Testis (tissue), 3 donors: ENCODE measurements around the gene NEDD1. TPM values are rescaled to one million over a fixed set of nuclear protein-coding genes. Genes with fewer than 3 reads are reported as not detected.

Source experiments
- DNase-seq: peaks from one replicate; pipeline ENCODE4 v3.0.0-alpha.2; 2019
- H3K27ac ChIP-seq, 2 donors: fragments of 200-600 bp; sonication (generic); one replicate each; pipeline ENCODE4 v1.5.1; 2019
- H3K27me3 ChIP-seq: fragments of 200-600 bp; sonication (generic); one replicate; pipeline ENCODE4 v1.5.1; 2019
- H3K36me3 ChIP-seq: fragments of 200-600 bp; sonication (generic); one replicate; pipeline ENCODE4 v1.5.1; 2017; ENCODE audit warnings: low read depth; ENCODE audit errors: missing control alignments
- H3K4me1 ChIP-seq: fragments of 200-600 bp; sonication (generic); one replicate; pipeline ENCODE4 v1.5.1; 2019
- H3K4me3 ChIP-seq, 2 donors: fragments of 200-600 bp; sonication (generic); one replicate each; pipeline ENCODE4 v1.5.1; 2017 to 2019
- H3K9me3 ChIP-seq: fragments of 200-600 bp; sonication (generic); one replicate; pipeline ENCODE4 v1.5.1; 2017
- POLR2A ChIP-seq: fragments of 450-650 bp; IDR thresholded peaks from one replicate; pipeline ENCODE4 v1.6.1; 2017; ENCODE audit warnings: antibody characterized with exemption, mild to moderate bottlenecking, moderate library complexity
- WGBS, 2 donors: methylation state at CpG; one replicate each; pipeline ENCODE4 v1.1.5; 2018; 5-methylcytosine and 5-hydroxymethylcytosine counted together
- intact Hi-C: fragments of 100-400 bp; cut with DNase I; formaldehyde crosslinking; loops from one replicate; pipeline ENCODE4 v1.15.1; 2023; ENCODE audit warnings: low total_unique reads
- polyA plus RNA-seq: library from polyadenylated mRNA; stranded (reverse); fragments of 350-450 nt; fragmentation: Illumina TruSeq; extraction: RNeasy Lipid Tissue Mini Kit (QIAGEN cat#74804); gene quantifications from one replicate; pipeline ENCODE4 v1.2.3, GENCODE V29; 2014; ENCODE audit warnings: low read depth, low replicate concordance; ENCODE audit not compliant: insufficient read depth
- total RNA-seq, 2 donors: library from RNA; depleted of rRNA; stranded (reverse); fragments of >200 nt; gene quantifications; one replicate each; pipeline ENCODE4 v1.2.3, GENCODE V29; 2016
- TF ChIP-seq, protein P1 (sequence below), 3 experiments: fragments of 450-650 bp in 2 of 3; fragments of 200-600 bp in 1 of 3; sonication (generic) in 1 of 3; IDR thresholded peaks; one replicate each; pipeline ENCODE4 v1.5.1; 2016 to 2019; ENCODE audit warnings: antibody characterized with exemption in 3 of 3, mild to moderate bottlenecking in 2 of 3, moderate library complexity in 1 of 3

NEDD1 gene
- total and polyA plus RNA-seq, 3 donors from 2014 or later = 24.3 to 29.6 (median 29.4) TPM

GRCh38 chr12:96876966-96877365 is 30.1 kb upstream of the NEDD1 start:
- H3K9me3 ChIP-seq = no peaks in the 10 kb centered on the region
- H3K27ac ChIP-seq = no peak overlapping the region
- no peaks in the 10 kb centered on the region for H3K36me3 ChIP-seq
- WGBS, 2 donors = 86 to 91% methylated on average over 3 of the region's 3 CpGs
- TF ChIP-seq, protein P1, sequence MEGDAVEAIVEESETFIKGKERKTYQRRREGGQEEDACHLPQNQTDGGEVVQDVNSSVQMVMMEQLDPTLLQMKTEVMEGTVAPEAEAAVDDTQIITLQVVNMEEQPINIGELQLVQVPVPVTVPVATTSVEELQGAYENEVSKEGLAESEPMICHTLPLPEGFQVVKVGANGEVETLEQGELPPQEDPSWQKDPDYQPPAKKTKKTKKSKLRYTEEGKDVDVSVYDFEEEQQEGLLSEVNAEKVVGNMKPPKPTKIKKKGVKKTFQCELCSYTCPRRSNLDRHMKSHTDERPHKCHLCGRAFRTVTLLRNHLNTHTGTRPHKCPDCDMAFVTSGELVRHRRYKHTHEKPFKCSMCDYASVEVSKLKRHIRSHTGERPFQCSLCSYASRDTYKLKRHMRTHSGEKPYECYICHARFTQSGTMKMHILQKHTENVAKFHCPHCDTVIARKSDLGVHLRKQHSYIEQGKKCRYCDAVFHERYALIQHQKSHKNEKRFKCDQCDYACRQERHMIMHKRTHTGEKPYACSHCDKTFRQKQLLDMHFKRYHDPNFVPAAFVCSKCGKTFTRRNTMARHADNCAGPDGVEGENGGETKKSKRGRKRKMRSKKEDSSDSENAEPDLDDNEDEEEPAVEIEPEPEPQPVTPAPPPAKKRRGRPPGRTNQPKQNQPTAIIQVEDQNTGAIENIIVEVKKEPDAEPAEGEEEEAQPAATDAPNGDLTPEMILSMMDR (IDR thresholded peaks at IDR 0.05) = no peak
- no peak for TF ChIP-seq POLR2A
- H3K4me1 ChIP-seq = no peaks in the 10 kb centered on the region
- intact Hi-C loops = no loop called here
- no peak for DNase-seq
- no peaks in the 10 kb centered on the region for H3K27me3 ChIP-seq
- no peak overlapping the region for H3K4me3 ChIP-seq

- WGBS, 2 donors = 78 to 82% methylated on average over 1 of the region's 1 CpG
- Histone ChIP-seq H3K4me1 (no peaks in the 10 kb centered on the region), H3K36me3 (no peaks in the 10 kb centered on the region), H3K27me3 (no peaks in the 10 kb centered on the region), H3K27ac (no peak overlapping the region), H3K9me3 (no peaks in the 10 kb centered on the region), H3K4me3 (no peak overlapping the region)
- no peak for DNase-seq
- intact Hi-C loops = no loop called here
- TF ChIP-seq, protein P1 (IDR thresholded peaks at IDR 0.05) = no peak
- no peak for TF ChIP-seq POLR2A
Measured at GRCh38 chr12:96878704-96879103, 28.4 kb upstream of the NEDD1 start.

- intact Hi-C loops = no loop called here
- H3K27me3 ChIP-seq = no peaks in the 10 kb centered on the region
- H3K36me3 ChIP-seq = no peaks in the 10 kb centered on the region
- no peak for DNase-seq
- TF ChIP-seq POLR2A = no peak
- TF ChIP-seq, protein P1 (IDR thresholded peaks at IDR 0.05) = no peak
- H3K27ac ChIP-seq = no peak overlapping the region
- H3K4me1 ChIP-seq = no peaks in the 10 kb centered on the region
- H3K4me3 ChIP-seq = no peak overlapping the region
- H3K9me3 ChIP-seq = no peaks in the 10 kb centered on the region
- WGBS, 2 donors = 86 to 92% methylated on average over 2 to 4 of the region's 4 CpGs
Measured at GRCh38 chr12:96879301-96879700, 27.8 kb upstream of the NEDD1 start.

- DNase-seq = no peak
- TF ChIP-seq, protein P1 (IDR thresholded peaks at IDR 0.05) = no peak
- TF ChIP-seq POLR2A = no peak
- Histone ChIP-seq H3K27ac (no peak overlapping the region), H3K4me3 (no peak overlapping the region), H3K36me3 (no peaks in the 10 kb centered on the region), H3K9me3 (no peaks in the 10 kb centered on the region), H3K27me3 (no peaks in the 10 kb centered on the region), H3K4me1 (no peaks in the 10 kb centered on the region)
- WGBS, 2 donors = 85 to 90% methylated on average over 3 of the region's 3 CpGs
- intact Hi-C loops = no loop called here
Measured at GRCh38 chr12:96880220-96880619, 26.8 kb upstream of the NEDD1 start.

DNA sequence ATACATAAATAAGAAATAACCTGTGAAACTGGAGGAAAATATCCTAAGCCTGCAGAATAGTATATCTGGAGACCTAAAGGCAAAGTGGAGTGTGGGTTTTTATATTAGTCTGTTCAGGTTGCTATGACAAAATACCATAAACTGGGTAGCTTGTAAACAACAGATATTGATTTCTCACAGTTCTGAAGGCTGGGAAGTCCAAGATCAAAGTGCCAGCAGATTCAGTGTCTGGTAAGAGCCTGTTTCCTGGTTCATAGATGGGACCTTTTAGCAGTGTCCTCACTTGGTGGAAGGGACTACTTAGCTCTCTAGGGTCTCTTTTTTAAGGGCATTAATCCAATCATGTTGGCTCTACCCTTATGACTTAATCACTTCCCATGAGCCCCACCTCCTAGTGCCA is 25.4 kb upstream of the NEDD1 start:
- TF ChIP-seq POLR2A = no peak
- TF ChIP-seq, protein P1 (IDR thresholded peaks at IDR 0.05) = no peak
- H3K4me3 ChIP-seq = no peak overlapping the region
- no peaks in the 10 kb centered on the region for H3K9me3 ChIP-seq
- no peak overlapping the region for H3K27ac ChIP-seq
- no peak for DNase-seq
- peaks cover under 1% of the 10 kb centered on the region for H3K4me1 ChIP-seq
- H3K27me3 ChIP-seq = no peaks in the 10 kb centered on the region
- intact Hi-C loops = no loop called here
- H3K36me3 ChIP-seq = no peaks in the 10 kb centered on the region
